ENCODE results near the gene DHH.
"Not testable (repeated sequence)": the region's sequence is repeated elsewhere in the genome, so short reads cannot be mapped to it uniquely, and the experiment has no call there.

DNA sequence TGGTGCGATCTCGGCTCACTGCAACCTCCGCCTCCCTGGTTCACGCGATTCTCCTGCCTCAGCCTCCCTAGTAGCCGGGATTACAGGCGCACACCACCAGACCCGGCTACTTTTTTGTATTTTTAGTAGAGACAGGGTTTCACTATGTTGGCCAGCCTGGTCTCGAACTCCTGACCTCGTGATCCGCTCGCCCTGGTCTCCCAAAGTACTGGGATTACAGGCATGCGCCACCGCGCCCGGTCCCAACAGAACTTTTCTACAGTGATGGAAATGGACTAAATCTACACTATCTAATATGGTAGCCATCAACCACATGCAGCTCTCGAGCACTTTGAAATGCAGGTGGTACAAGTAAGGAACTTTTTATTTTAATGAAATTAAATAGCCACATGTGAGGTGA, 32.7 kb downstream of the DHH start:
- not testable (repeated sequence) for TF ChIP-seq EZH2 (IDR thresholded peaks at IDR 0.05); POLR2AphosphoS5 (IDR thresholded peaks at IDR 0.05; ENCODE audit: borderline replicate concordance, low read depth, low read length); FOXP2 (optimal IDR thresholded peaks at IDR 0.05; ENCODE audit: control extremely low read depth, extremely low read length, insufficient read depth)
